Thyroid gland (tissue), 4 donors: ENCODE measurements around the gene ABCC4.

Experiments used
- POLR2A ChIP-seq, 2 donors: fragments of 450-650 bp; IDR thresholded peaks; one replicate each; pipeline ENCODE4 v1.6.1; 2017; ENCODE audit warnings: antibody characterized with exemption in 2 of 2, mild to moderate bottlenecking in 2 of 2, moderate library complexity in 1 of 2
- TF ChIP-seq, protein P1 (sequence below), 6 experiments: fragments of 200-600 bp in 3 of 6; fragments of 450-650 bp in 3 of 6; sonication (generic) in 3 of 6; IDR thresholded peaks; one replicate each; pipeline ENCODE4 v1.5.1; 2016 to 2019; ENCODE audit warnings: antibody characterized with exemption in 6 of 6, mild to moderate bottlenecking in 2 of 6, inconsistent platforms in 1 of 6, moderate library complexity in 1 of 6

DNA sequence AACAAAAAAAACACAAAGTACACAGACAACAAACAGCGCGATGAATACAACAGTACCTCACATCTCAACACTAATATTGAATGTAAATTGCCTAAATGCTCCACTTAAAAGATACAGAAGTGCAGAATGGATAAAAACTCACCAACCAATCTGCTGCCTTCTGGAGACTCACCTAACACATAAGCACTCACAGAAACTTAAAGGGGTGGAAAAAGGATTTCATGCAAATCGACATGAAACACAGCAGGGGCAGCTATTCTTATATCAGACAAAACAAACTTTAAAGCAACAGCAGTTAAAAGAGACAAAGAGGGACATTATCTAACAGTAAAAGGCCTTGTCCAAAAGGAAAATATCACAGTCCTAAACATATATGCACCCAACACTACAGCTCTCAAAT, 209.5 kb downstream of the ABCC4 start:
- TF ChIP-seq, protein P1, sequence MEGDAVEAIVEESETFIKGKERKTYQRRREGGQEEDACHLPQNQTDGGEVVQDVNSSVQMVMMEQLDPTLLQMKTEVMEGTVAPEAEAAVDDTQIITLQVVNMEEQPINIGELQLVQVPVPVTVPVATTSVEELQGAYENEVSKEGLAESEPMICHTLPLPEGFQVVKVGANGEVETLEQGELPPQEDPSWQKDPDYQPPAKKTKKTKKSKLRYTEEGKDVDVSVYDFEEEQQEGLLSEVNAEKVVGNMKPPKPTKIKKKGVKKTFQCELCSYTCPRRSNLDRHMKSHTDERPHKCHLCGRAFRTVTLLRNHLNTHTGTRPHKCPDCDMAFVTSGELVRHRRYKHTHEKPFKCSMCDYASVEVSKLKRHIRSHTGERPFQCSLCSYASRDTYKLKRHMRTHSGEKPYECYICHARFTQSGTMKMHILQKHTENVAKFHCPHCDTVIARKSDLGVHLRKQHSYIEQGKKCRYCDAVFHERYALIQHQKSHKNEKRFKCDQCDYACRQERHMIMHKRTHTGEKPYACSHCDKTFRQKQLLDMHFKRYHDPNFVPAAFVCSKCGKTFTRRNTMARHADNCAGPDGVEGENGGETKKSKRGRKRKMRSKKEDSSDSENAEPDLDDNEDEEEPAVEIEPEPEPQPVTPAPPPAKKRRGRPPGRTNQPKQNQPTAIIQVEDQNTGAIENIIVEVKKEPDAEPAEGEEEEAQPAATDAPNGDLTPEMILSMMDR (IDR thresholded peaks at IDR 0.05): no peak
- no peak for TF ChIP-seq POLR2A (IDR thresholded peaks at IDR 0.05)
